IMR-90 (cell line): ENCODE results near the gene UBR1. TPM values are rescaled to one million over a fixed set of nuclear protein-coding genes. Genes with fewer than 3 reads are reported as not detected.

ENCODE experiments used
- ATAC-seq: fragments of 200-7000 bp; cut with Tn5 transposase; 2 replicates; pipeline ENCODE4 v1.9.1; 2020; ENCODE audit warnings: low read depth, mild to moderate bottlenecking, moderate library complexity
- BruUV-seq: library from RNA; stranded (reverse); fragments of 400-500 nt; replicated peaks from 2 replicates; lab custom pipeline; 2021; lab: Mats Ljungman, UMichigan
- CTCF ChIA-PET: fragments of 300-600 bp; formaldehyde crosslinking; extraction: SDS; loops from one replicate; lab custom pipeline; 2021; ENCODE audit warnings: antibody characterized with exemption; lab: Yijun Ruan, JAX
- POLR2A ChIA-PET: fragments of 300-600 bp; sonication (Branson Sonifier 250); formaldehyde crosslinking; loops from one replicate; lab custom pipeline; 2022; ENCODE audit warnings: antibody characterized with exemption; ENCODE audit not compliant: unreplicated experiment; lab: Charles Lee
- DNase-seq: peaks from one replicate; pipeline ENCODE4 v3.0.0; 2013
- H2AFZ ChIP-seq: replicated peaks from 2 replicates; pipeline ENCODE3; 2013; ENCODE audit warnings: low read length, mild to moderate bottlenecking; ENCODE audit not compliant: poor library complexity
- H2AK5ac ChIP-seq: 2 replicates; pipeline ENCODE4 v1.6.1; 2013; ENCODE audit warnings: low read depth, low read length, inconsistent platforms
- H2AK9ac ChIP-seq: replicated peaks from 2 replicates; pipeline ENCODE3; 2013; ENCODE audit warnings: mild to moderate bottlenecking, low read depth, low read length, moderate library complexity; ENCODE audit not compliant: poor library complexity
- H2BK120ac ChIP-seq: 2 replicates; pipeline ENCODE4 v1.6.1; 2013; ENCODE audit warnings: low read depth, low read length, inconsistent platforms
- H2BK15ac ChIP-seq: 3 replicates; pipeline ENCODE4 v1.6.1; 2013; ENCODE audit warnings: low read depth, low read length, inconsistent platforms
- H2BK20ac ChIP-seq: 2 replicates; pipeline ENCODE4 v1.6.1; 2013; ENCODE audit warnings: low read depth, mild to moderate bottlenecking, inconsistent platforms, low read length, moderate library complexity
- H2BK5ac ChIP-seq: 2 replicates; pipeline ENCODE4 v1.6.1; 2013; ENCODE audit warnings: mild to moderate bottlenecking, low read depth, low read length, inconsistent platforms; ENCODE audit not compliant: poor library complexity, severe bottlenecking
- H3K14ac ChIP-seq: replicated peaks from 2 replicates; pipeline ENCODE4 v1.6.1; 2013; ENCODE audit warnings: low read depth, low read length, inconsistent platforms
- H3K18ac ChIP-seq: 2 replicates; pipeline ENCODE4 v1.6.1; 2013; ENCODE audit warnings: low read depth, low read length, control low read depth
- H3K23ac ChIP-seq: 2 replicates; pipeline ENCODE4 v1.6.1; 2013; ENCODE audit warnings: low read depth, low read length, inconsistent platforms
- H3K27ac ChIP-seq: 2 replicates; pipeline ENCODE4 v1.5.1; 2013; ENCODE audit warnings: mild to moderate bottlenecking, control low read depth, low read length; ENCODE audit not compliant: insufficient read depth
- H3K27me3 ChIP-seq: 2 replicates; pipeline ENCODE4 v1.6.1; 2013; ENCODE audit warnings: low read length; ENCODE audit not compliant: control insufficient read depth, insufficient read depth
- H3K36me3 ChIP-seq: 2 replicates; pipeline ENCODE4 v1.6.1; 2013; ENCODE audit warnings: low read length, mixed read lengths; ENCODE audit not compliant: control insufficient read depth, insufficient read depth
- H3K4ac ChIP-seq: 2 replicates; pipeline ENCODE4 v1.6.1; 2013; ENCODE audit warnings: low read depth, low read length, inconsistent platforms
- H3K4me1 ChIP-seq: 2 replicates; pipeline ENCODE4 v1.6.1; 2013; ENCODE audit warnings: low read length, mixed read lengths; ENCODE audit not compliant: control insufficient read depth, insufficient read depth
- H3K4me2 ChIP-seq: 2 replicates; pipeline ENCODE4 v1.6.1; 2013; ENCODE audit warnings: low read depth, mild to moderate bottlenecking, control low read depth, low read length, moderate library complexity
- H3K4me3 ChIP-seq: 2 replicates; pipeline ENCODE4 v1.5.1; 2013; ENCODE audit warnings: low read depth, mild to moderate bottlenecking, control low read depth, low read length, moderate library complexity; ENCODE audit not compliant: insufficient read depth
- H3K56ac ChIP-seq: 2 replicates; pipeline ENCODE4 v1.6.1; 2013; ENCODE audit warnings: low read length, inconsistent platforms; ENCODE audit not compliant: insufficient read depth; ENCODE audit errors: extremely low read depth
- H3K79me1 ChIP-seq, 2 experiments: 2 replicates each; pipeline ENCODE4 v1.6.1; 2013; ENCODE audit warnings: low read length in 2 of 2, inconsistent platforms in 1 of 2, low read depth in 1 of 2
- H3K9ac ChIP-seq: 2 replicates; pipeline ENCODE4 v1.6.1; 2013; ENCODE audit warnings: low read depth, low read length, control low read depth
- H3K9me1 ChIP-seq: 2 replicates; pipeline ENCODE4 v1.6.1; 2013; ENCODE audit warnings: low read length, inconsistent platforms; ENCODE audit not compliant: insufficient read depth
- H3K9me3 ChIP-seq: 2 replicates; pipeline ENCODE4 v1.6.1; 2013; ENCODE audit warnings: low read length; ENCODE audit not compliant: control insufficient read depth, insufficient read depth
- H4K20me1 ChIP-seq: 2 replicates; pipeline ENCODE4 v1.6.1; 2013; ENCODE audit warnings: low read length, inconsistent platforms; ENCODE audit not compliant: insufficient read depth
- H4K5ac ChIP-seq: 2 replicates; pipeline ENCODE4 v1.6.1; 2013; ENCODE audit warnings: mild to moderate bottlenecking, low read depth, low read length, control low read depth
- H4K8ac ChIP-seq, 2 experiments: 2 replicates each; pipeline ENCODE4 v1.6.1; 2013; ENCODE audit warnings: low read depth in 2 of 2, low read length in 2 of 2, control low read depth in 1 of 2, inconsistent platforms in 1 of 2
- H4K91ac ChIP-seq: 2 replicates; pipeline ENCODE4 v1.6.1; 2013; ENCODE audit warnings: low read depth, low read length, inconsistent platforms; ENCODE audit not compliant: insufficient read depth
- CEBPB ChIP-seq: IDR thresholded peaks from 2 replicates; pipeline ENCODE4 v1.6.1; 2012; ENCODE audit warnings: low read depth, low read length, improper control_type of control experiment
- ELK1 ChIP-seq: fragments of 150-350 bp; IDR thresholded peaks from 2 replicates; pipeline ENCODE4 v1.6.1; 2016; ENCODE audit warnings: low read depth, mild to moderate bottlenecking, low read length, moderate library complexity, borderline replicate concordance
- NFE2L2 ChIP-seq: fragments of 150-350 bp; IDR thresholded peaks from 2 replicates; pipeline ENCODE4 v1.6.1; 2016; ENCODE audit warnings: low read depth, mild to moderate bottlenecking, low read length
- RAD21 ChIP-seq: IDR thresholded peaks from 2 replicates; pipeline ENCODE4 v1.6.1; 2012; ENCODE audit warnings: low read length, improper control_type of control experiment
- WGBS, 2 experiments: methylation state at CpG; one replicate each; pipeline versions ENCODE4 v1.1.5 to v1.1.7; 2013; ENCODE audit warnings: missing lambda C conversion rate in 2 of 2; ENCODE audit not compliant: insufficient read length in 1 of 2; ENCODE audit errors: extremely low coverage in 2 of 2; 5-methylcytosine and 5-hydroxymethylcytosine counted together
- dilution Hi-C: fragments of 300-500 bp; cut with HindIII; formaldehyde crosslinking; loops from one replicate; pipeline ENCODE4 v1.14.3; 2018; ENCODE audit warnings: low sequenced_read_pairs; ENCODE audit not compliant: unreplicated experiment
- in situ Hi-C: fragments of 300-500 bp; cut with MboI; formaldehyde crosslinking; loops from 3 replicates; pipeline ENCODE4 v1.14.3; 2019; ENCODE audit warnings: low sequenced_read_pairs, inconsistent platforms, mixed read lengths
- intact Hi-C: fragments of 100-400 bp; cut with micrococcal nuclease; formaldehyde crosslinking; loops from 2 replicates; pipeline ENCODE4 v1.10.0; 2022
- polyA plus RNA-seq, 3 experiments: library from polyadenylated mRNA; depleted of rRNA; stranded (reverse); fragments of >200 nt; gene quantifications; 2 replicates each; pipeline ENCODE4 v1.2.3, GENCODE V29; 2012; ENCODE audit warnings: low replicate concordance in 1 of 3
- total RNA-seq: library from RNA; depleted of rRNA; stranded (reverse); fragments of >200 nt; gene quantifications from 2 replicates; pipeline ENCODE4 v1.2.3, GENCODE V29; 2012

Gene UBR1
- total and polyA plus RNA-seq, 2 of the 4 experiments (the other 2 are of a cell fraction) = 6.5 to 30.1 TPM

DNA sequence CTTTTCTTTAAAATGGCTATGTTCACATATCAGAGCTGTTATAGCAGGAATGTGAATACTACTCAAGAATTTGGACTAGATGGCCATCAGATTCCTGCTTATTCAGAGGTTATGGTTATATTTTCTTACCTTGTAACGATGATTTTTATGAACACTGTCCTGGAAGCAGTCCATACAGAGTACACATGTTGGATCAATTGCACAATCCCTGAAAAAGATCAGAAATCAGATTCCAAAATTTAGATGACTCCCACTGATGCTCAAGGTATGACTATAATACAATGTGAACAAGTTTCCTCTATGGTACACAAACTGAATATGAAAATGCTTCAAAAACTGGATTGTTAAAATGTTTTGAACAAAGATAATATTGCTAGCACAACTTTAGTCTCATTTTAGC, 23.3 kb downstream of the UBR1 start:
- H2AK9ac ChIP-seq = no peak overlapping the region
- H3K27ac ChIP-seq = no peak overlapping the region
- no CpG with 5 or more reads among the region's 1 CpG for WGBS, 2 experiments
- ChIA-PET CTCF (no interaction called here), POLR2A (no interaction called here)
- dilution Hi-C loops (no loop called here), in situ Hi-C loops (no loop called here), intact Hi-C loops (no loop called here)
- no peaks in the 10 kb centered on the region for H3K9me3 ChIP-seq
- no peak overlapping the region for H3K4ac ChIP-seq
- H2BK120ac ChIP-seq = no peak overlapping the region
- no peak overlapping the region for H2BK15ac ChIP-seq
- no peak overlapping the region for H3K9ac ChIP-seq
- peaks cover 27% of the 10 kb centered on the region for H3K36me3 ChIP-seq
- H2BK20ac ChIP-seq = no peak overlapping the region
- no peak overlapping the region for H2AK5ac ChIP-seq
- H3K4me1 ChIP-seq = peaks cover 11% of the 10 kb centered on the region
- no peak overlapping the region for H3K4me3 ChIP-seq
- no peak overlapping the region for H3K18ac ChIP-seq
- no peak overlapping the region for H3K56ac ChIP-seq
- ATAC-seq (no peak), DNase-seq (no peak)
- no TSS peak for BruUV-seq
- no peak overlapping the region for H2AFZ ChIP-seq
- no peaks in the 10 kb centered on the region for H4K20me1 ChIP-seq
- peak; percentile 60 for TF ChIP-seq CEBPB
- no peak for TF ChIP-seq ELK1
- no peak for TF ChIP-seq RAD21
- no peak for TF ChIP-seq NFE2L2
- no peak overlapping the region for H3K4me2 ChIP-seq
- H4K8ac ChIP-seq = no peak overlapping the region
- peaks cover 4% of the 10 kb centered on the region; the same call in 1 of the 2 replicates for H3K9me1 ChIP-seq
- H3K27me3 ChIP-seq = no peaks in the 10 kb centered on the region
- H4K91ac ChIP-seq = no peak overlapping the region
- no peak overlapping the region for H3K23ac ChIP-seq
- H3K79me1 ChIP-seq = peaks cover 11 to 38% of the 10 kb centered on the region in 2 experiments
- no peak overlapping the region for H3K14ac ChIP-seq
- no peak overlapping the region for H4K5ac ChIP-seq
- H2BK5ac ChIP-seq = no peak overlapping the region
